ENCODE results near the gene SVEP1.

SVEP1 gene

DNA sequence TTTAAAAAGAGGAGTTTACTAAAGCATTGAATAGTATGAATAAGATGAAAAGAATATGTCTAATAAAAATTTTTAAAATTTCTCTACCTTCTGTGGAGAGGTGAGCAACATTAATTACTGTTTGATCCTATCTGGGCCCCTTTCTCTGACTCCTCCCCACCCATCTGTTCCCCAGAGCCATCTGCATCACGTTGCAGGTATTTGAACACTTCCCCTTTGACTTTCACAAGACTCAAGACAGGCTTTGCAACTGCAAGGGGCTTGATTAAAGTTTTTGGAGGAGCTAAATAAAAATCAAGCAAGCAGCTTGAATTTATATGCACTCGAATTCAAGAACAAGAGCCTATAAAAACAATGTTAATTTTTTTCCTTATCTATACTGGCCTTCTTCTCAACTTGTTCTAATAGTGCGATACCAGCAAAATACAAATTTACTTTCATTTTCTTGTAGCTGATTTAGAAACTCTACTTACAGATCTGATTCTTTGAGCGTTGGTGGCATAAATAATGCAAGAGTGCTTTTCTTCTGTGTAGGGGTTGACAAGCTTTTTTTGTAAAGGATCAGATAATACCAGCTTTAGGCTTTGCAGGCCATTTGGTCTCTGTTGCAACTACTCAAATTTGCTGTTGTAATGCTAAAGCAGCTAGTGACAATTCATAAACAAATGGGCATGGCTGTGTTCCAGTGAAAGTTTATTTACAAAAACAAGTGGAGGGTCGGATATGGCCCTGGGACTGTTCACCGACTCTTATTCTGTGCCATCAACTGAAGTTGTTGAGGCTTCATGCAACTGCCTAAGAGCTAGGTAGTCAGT lies 263.1 kb downstream of the SVEP1 start:
- Histone ChIP-seq H3K4me1 (ENCODE audit: control insufficient read depth in 1 of 2, insufficient read depth in 2 of 2, low read length in 2 of 2) (no peaks in the 10 kb centered on the region), H3K36me3 (ENCODE audit: control insufficient read depth in 1 of 2, insufficient read depth in 2 of 2, low read length in 2 of 2) (no peaks in the 10 kb centered on the region), H3K4me3 (ENCODE audit: low read depth in 1 of 2, low read length in 2 of 2) (peak overlapping the region in 1 of 2 donors; percentile 1), H3K27me3 (ENCODE audit: low read depth, low read length) (no peaks in the 10 kb centered on the region), H3K9me3 (ENCODE audit: control insufficient read depth in 1 of 2, low read length in 2 of 2) (no peaks in the 10 kb centered on the region), H3K27ac (ENCODE audit: low read length) (no peak overlapping the region)
